Thyroid gland (tissue), 4 donors: ENCODE results near the gene CDX1. TPM values are rescaled to one million over a fixed set of nuclear protein-coding genes. Genes with fewer than 3 reads are reported as not detected.

Experiments used
- DNase-seq, 2 donors: peaks; one replicate each; pipeline ENCODE4 v3.0.0-alpha.2; 2019
- H3K27ac ChIP-seq, 3 donors: fragments of 200-600 bp; sonication (generic); 1 replicate in 2 of 3; 2 replicates in 1 of 3; pipeline ENCODE4 v1.5.1; 2016 to 2019; ENCODE audit warnings: mild to moderate bottlenecking in 1 of 3, moderate library complexity in 1 of 3
- H3K27me3 ChIP-seq: fragments of 200-600 bp; sonication (generic); one replicate; pipeline ENCODE4 v1.5.1; 2019
- H3K36me3 ChIP-seq, 2 donors: fragments of 200-600 bp; sonication (generic); one replicate each; pipeline ENCODE4 v1.5.1; 2016 to 2019
- H3K4me1 ChIP-seq, 2 donors: fragments of 200-600 bp; sonication (generic); one replicate each; pipeline ENCODE4 v1.5.1; 2017 to 2019
- H3K4me3 ChIP-seq, 3 donors: fragments of 200-600 bp; sonication (generic); replicated peaks in 1 of 3; 1 replicate in 2 of 3; 2 replicates in 1 of 3; pipeline ENCODE4 v1.5.1; 2016; ENCODE audit warnings: mild to moderate bottlenecking in 1 of 3
- H3K9me3 ChIP-seq: fragments of 200-600 bp; sonication (generic); one replicate; pipeline ENCODE4 v1.5.1; 2017
- POLR2A ChIP-seq, 2 donors: fragments of 450-650 bp; IDR thresholded peaks; one replicate each; pipeline ENCODE4 v1.6.1; 2017; ENCODE audit warnings: antibody characterized with exemption in 2 of 2, mild to moderate bottlenecking in 2 of 2, moderate library complexity in 1 of 2
- whole genome bisulfite sequencing, 2 donors: methylation state at CpG; one replicate each; pipeline ENCODE4 v1.1.5; 2017; 5-methylcytosine and 5-hydroxymethylcytosine counted together
- intact Hi-C: fragments of 100-400 bp; cut with DNase I; formaldehyde crosslinking; loops from one replicate; pipeline ENCODE4 v1.15.1; 2023
- total RNA-seq, 4 donors: library from RNA; depleted of rRNA; stranded (reverse); fragments of >200 nt; gene quantifications; one replicate each; pipeline ENCODE4 v1.2.3, GENCODE V29; 2016
- TF ChIP-seq, protein P1 (sequence below), 6 experiments: fragments of 200-600 bp in 3 of 6; fragments of 450-650 bp in 3 of 6; sonication (generic) in 3 of 6; IDR thresholded peaks; one replicate each; pipeline ENCODE4 v1.5.1; 2016 to 2019; ENCODE audit warnings: antibody characterized with exemption in 6 of 6, mild to moderate bottlenecking in 2 of 6, inconsistent platforms in 1 of 6, moderate library complexity in 1 of 6

Gene CDX1
- total RNA-seq, 4 donors from 2014 or later = not detected

DNA sequence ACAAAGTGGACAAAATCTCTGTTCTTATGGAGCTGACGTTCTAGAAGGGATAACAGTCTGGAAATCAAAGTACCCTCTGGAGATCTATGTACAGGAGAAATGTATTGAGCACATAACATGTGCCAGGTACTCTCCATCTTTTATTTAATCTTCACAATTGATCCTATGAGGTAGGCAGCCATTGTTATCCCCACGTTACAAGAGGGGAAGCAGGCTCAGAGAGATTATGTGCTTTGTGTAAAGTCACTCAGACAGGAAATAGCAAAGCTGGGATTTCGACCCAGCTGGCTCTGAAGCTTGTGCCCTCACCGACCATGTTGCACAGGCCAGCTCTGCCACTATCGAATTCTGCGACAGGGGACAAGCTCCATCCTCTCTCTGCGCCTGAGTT lies 32.4 kb upstream of the CDX1 start:
- Histone ChIP-seq H3K9me3 (no peaks in the 10 kb centered on the region), H3K27me3 (no peaks in the 10 kb centered on the region), H3K4me3 (no peak overlapping the region), H3K36me3 (no peaks in the 10 kb centered on the region), H3K27ac (no peak overlapping the region), H3K4me1 (peaks cover 11 to 43% of the 10 kb centered on the region in 2 donors)
- DNase-seq = no peak
- WGBS, 2 donors = 71 to 75% methylated on average over 7 of the region's 7 CpGs
- intact Hi-C loops = loop anchor here (5.0 kb wide), 1 partner anchor 83 kb away; no protein-coding TSS in a partner anchor
- TF ChIP-seq POLR2A (IDR thresholded peaks at IDR 0.05) = no peak
- TF ChIP-seq, protein P1, sequence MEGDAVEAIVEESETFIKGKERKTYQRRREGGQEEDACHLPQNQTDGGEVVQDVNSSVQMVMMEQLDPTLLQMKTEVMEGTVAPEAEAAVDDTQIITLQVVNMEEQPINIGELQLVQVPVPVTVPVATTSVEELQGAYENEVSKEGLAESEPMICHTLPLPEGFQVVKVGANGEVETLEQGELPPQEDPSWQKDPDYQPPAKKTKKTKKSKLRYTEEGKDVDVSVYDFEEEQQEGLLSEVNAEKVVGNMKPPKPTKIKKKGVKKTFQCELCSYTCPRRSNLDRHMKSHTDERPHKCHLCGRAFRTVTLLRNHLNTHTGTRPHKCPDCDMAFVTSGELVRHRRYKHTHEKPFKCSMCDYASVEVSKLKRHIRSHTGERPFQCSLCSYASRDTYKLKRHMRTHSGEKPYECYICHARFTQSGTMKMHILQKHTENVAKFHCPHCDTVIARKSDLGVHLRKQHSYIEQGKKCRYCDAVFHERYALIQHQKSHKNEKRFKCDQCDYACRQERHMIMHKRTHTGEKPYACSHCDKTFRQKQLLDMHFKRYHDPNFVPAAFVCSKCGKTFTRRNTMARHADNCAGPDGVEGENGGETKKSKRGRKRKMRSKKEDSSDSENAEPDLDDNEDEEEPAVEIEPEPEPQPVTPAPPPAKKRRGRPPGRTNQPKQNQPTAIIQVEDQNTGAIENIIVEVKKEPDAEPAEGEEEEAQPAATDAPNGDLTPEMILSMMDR (IDR thresholded peaks at IDR 0.05) = no peak

DNA sequence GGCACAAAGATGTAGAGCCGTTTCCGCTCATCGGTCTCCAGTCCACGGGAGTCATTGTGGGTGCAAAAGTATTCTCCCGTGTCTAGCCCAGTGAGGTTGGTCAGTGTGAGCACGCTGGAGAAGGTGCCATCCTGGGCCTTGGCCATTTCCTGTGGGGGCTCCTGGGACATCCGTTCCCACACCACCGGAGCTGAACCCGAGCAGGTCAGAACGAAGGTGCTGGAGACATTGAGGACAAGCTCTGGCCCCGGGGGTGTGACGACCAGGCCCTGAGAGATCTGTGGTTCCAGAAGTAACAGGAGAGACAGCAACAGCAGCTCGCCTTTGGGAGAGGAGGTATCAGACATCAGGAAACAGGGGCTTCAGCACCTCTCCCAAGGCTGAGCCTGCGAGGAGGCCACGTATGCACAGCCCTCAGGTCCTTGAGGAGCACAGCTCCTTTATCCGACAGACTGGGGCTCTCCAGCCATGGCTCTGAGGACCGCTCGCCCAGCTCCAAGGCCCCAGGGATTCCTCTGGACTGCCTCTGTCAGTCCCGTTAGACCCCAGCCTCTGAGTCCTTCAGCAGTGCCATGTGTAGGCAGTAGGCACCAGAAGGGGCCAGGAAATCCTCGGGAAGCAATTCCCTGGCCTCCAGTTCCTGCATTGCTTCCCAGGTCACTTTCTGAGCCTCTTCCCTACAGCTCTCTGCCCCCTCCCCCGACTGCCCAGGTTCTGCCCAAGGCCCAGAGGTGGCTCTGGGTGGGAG lies 30.8 kb upstream of the CDX1 start:
- WGBS, 2 donors = 76 to 81% methylated on average over 18 to 20 of the region's 21 CpGs
- H3K27ac ChIP-seq = peak overlapping the region in 1 of 3 donors; percentile 6
- H3K27me3 ChIP-seq = no peaks in the 10 kb centered on the region
- DNase-seq = no peak
- intact Hi-C loops = no loop called here
- no peaks in the 10 kb centered on the region for H3K36me3 ChIP-seq
- H3K4me1 ChIP-seq = peaks cover 15 to 52% of the 10 kb centered on the region in 2 donors
- no peak overlapping the region for H3K4me3 ChIP-seq
- TF ChIP-seq, protein P1 (IDR thresholded peaks at IDR 0.05) = no peak
- TF ChIP-seq POLR2A (IDR thresholded peaks at IDR 0.05) = no peak
- H3K9me3 ChIP-seq = no peaks in the 10 kb centered on the region

DNA sequence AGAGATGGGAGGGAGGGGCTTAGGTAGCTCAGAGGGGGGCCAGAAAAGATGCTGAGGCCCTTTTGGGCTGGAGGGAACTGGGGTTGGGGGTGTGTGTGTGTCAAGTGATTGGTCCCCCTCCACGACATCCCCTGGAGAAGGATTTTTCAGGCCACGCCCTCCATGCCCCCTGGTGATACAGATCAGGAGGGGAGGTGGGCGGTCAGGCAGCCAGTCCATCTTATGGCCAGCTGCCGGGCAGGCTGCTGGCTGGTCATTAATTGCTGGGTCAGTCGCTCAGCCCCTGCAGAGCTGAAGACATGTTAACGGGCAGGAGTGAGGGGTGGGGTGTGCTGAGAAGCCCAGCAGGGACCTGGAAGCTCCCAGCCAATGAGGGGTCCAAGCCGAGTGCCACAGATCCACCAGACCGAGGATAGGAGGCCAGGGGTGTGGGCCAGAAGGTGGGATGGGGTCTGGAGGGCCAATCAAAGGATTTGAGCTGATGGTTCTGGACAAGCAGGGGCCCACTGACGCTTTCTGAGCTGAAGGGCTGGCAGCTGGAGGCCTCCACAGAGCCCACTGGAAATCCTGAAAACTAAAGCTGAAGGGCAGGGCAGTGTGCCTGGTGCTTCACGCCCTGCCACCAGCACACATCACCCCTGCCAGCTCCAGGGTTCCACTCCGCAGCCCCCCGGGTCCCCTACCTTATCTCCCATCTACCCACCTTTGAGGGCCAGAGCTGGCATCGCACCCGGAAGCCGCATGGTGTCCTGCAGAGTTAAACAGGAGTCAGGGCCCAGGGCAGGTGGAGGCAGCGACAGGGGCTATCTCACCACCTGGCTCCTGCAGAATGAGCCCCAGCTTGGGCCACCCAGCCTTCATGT lies 30.0 kb upstream of the CDX1 start:
- DNase-seq = no peak
- H3K4me1 ChIP-seq = peaks cover 15 to 53% of the 10 kb centered on the region in 2 donors
- no peak overlapping the region for H3K4me3 ChIP-seq
- H3K27ac ChIP-seq = peak overlapping the region in 2 of 3 donors; percentile 60 to 71
- WGBS, 2 donors = 74 to 80% methylated on average over 16 of the region's 16 CpGs
- no peaks in the 10 kb centered on the region for H3K9me3 ChIP-seq
- H3K27me3 ChIP-seq = no peaks in the 10 kb centered on the region
- no peak for TF ChIP-seq POLR2A (IDR thresholded peaks at IDR 0.05)
- TF ChIP-seq, protein P1 (IDR thresholded peaks at IDR 0.05) = no peak
- H3K36me3 ChIP-seq = no peaks in the 10 kb centered on the region
- intact Hi-C loops = no loop called here

DNA sequence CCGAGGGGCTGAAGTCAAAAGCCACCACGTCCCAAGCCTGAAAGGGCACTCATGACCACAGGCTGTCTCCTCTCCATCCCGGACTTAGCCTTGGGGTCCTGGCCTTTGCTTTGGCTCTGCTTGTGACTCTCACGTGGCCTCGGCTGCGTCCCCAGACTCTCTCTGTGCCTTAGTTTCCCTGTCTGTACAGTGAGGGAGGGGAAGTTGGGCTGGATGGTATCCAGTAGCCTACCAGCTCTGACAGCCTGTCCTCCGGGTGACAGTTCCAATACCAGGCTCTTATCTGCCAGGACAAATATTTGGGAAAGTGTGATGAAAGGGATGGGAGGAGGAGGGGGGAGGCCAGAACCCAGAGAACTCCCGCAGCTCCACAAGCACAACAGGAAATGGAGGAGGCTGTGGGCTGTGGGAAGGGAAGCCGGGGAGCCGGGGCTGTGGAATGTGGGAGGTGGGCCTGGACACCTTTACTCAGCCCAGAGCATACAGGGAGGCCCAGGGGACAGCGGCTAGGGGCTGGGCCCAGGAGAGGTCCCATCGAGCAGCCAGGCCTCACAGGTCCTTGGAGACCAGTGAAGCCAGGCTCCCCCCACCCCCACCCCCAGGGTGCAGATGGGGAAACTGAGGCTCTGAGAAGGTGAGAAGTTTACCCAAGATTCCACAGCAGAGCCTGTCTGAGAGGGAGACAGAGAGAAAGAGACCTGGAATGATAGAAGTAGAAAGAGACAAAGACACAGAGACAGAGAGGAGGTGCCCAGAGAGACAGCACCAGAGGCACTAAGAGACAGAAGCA lies 29.2 kb upstream of the CDX1 start:
- TF ChIP-seq, protein P1 (IDR thresholded peaks at IDR 0.05) = no peak
- no peak for TF ChIP-seq POLR2A (IDR thresholded peaks at IDR 0.05)
- H3K9me3 ChIP-seq = no peaks in the 10 kb centered on the region
- no peaks in the 10 kb centered on the region for H3K27me3 ChIP-seq
- peak overlapping the region in 2 of 3 donors; percentile 60 to 71 for H3K27ac ChIP-seq
- H3K36me3 ChIP-seq = no peaks in the 10 kb centered on the region
- intact Hi-C loops = no loop called here
- DNase-seq = no peak
- 59 to 65% methylated on average over 12 of the region's 12 CpGs for WGBS, 2 donors
- peaks cover 15 to 61% of the 10 kb centered on the region in 2 donors for H3K4me1 ChIP-seq
- H3K4me3 ChIP-seq = no peak overlapping the region
